GM12878 (cell line): Measurements from ENCODE around the gene UIMC1. TPM values are rescaled to one million over a fixed set of nuclear protein-coding genes. Genes with fewer than 3 reads are reported as not detected.
"Not testable (repeated sequence)": the region's sequence is repeated elsewhere in the genome, so short reads cannot be mapped to it uniquely, and the experiment has no call there.

Source experiments
- ATAC-seq: fragments of 200-7000 bp; cut with Tn5 transposase; 3 replicates; pipeline ENCODE4 v1.9.1; 2020; ENCODE audit warnings: mild to moderate bottlenecking, moderate library complexity
- BruUV-seq: library from RNA; stranded (reverse); fragments of 400-500 nt; replicated peaks from 2 replicates; lab custom pipeline; 2021; lab: Mats Ljungman, UMichigan
- CTCF ChIA-PET: fragments of 300-600 bp; sonication (Branson Sonifier 250); formaldehyde crosslinking; extraction: SDS; loops from one replicate; lab custom pipeline; 2021; ENCODE audit warnings: inconsistent platforms; lab: Yijun Ruan, JAX
- POLR2A ChIA-PET: fragments of 350-600 bp; formaldehyde crosslinking; extraction: SDS; loops from one replicate; lab custom pipeline; 2021; ENCODE audit warnings: inconsistent platforms; lab: Charles Lee
- RAD21 ChIA-PET: fragments of 300-600 bp; sonication (Branson Sonifier 250); formaldehyde crosslinking; loops from one replicate; lab custom pipeline; 2023; ENCODE audit warnings: antibody characterized with exemption; ENCODE audit not compliant: unreplicated experiment; lab: Charles Lee
- SMC1A ChIA-PET: fragments of 300-600 bp; sonication (Branson Sonifier 250); formaldehyde crosslinking; loops from one replicate; lab custom pipeline; 2023; ENCODE audit not compliant: unreplicated experiment, uncharacterized antibody; lab: Charles Lee
- DNase-seq: peaks from one replicate; pipeline ENCODE4 v3.0.0-alpha.2; 2011; ENCODE audit warnings: low read depth, low spot score
- FAIRE-seq: peaks from 3 replicates; lab custom pipeline; 2011; peaks lifted over from hg19 to GRCh38; lab: Jason Lieb, UNC
- H2AFZ ChIP-seq: 2 replicates; pipeline ENCODE4 v1.6.0; 2011; ENCODE audit warnings: low read depth, low read length, control low read depth; ENCODE audit not compliant: control insufficient read depth
- H3K27ac ChIP-seq: 2 replicates; pipeline ENCODE4 v1.5.1; 2011; ENCODE audit warnings: control low read depth; ENCODE audit not compliant: control insufficient read depth, insufficient read depth
- H3K27me3 ChIP-seq, 2 experiments: replicated peaks in 1 of 2; 2 replicates each; pipeline versions ENCODE4 v1.6.0 to v1.6.1; 2011; ENCODE audit warnings: low read length in 1 of 2; ENCODE audit not compliant: control insufficient read depth in 2 of 2, insufficient read depth in 2 of 2
- H3K36me3 ChIP-seq, 2 experiments: 2 replicates each; pipeline ENCODE4 v1.5.1; 2011; ENCODE audit warnings: low read length in 1 of 2; ENCODE audit not compliant: control insufficient read depth in 2 of 2, insufficient read depth in 2 of 2
- H3K4me1 ChIP-seq: 2 replicates; pipeline ENCODE4 v1.6.1; 2011; ENCODE audit warnings: mild to moderate bottlenecking, low read length, moderate library complexity, mixed read lengths; ENCODE audit not compliant: control insufficient read depth, insufficient read depth
- H3K4me2 ChIP-seq: 2 replicates; pipeline ENCODE4 v1.6.0; 2011; ENCODE audit warnings: control low read depth; ENCODE audit not compliant: control insufficient read depth, insufficient read depth
- H3K4me3 ChIP-seq: fragments of 200-600 bp; sonication (generic); 2 replicates; pipeline ENCODE4 v1.5.1; 2016
- H3K79me2 ChIP-seq: 2 replicates; pipeline ENCODE4 v1.6.0; 2011; ENCODE audit warnings: low read length; ENCODE audit not compliant: control insufficient read depth, insufficient read depth
- H3K9ac ChIP-seq: 2 replicates; pipeline ENCODE4 v1.8.0; 2011; ENCODE audit warnings: low read length, control low read depth, mixed read lengths; ENCODE audit not compliant: control insufficient read depth, insufficient read depth
- H3K9me3 ChIP-seq: replicated peaks from 3 replicates; pipeline ENCODE4 v1.5.1; 2011; ENCODE audit warnings: mild to moderate bottlenecking, low read length; ENCODE audit not compliant: control insufficient read depth, insufficient read depth
- H4K20me1 ChIP-seq: 2 replicates; pipeline ENCODE4 v1.6.0; 2011; ENCODE audit not compliant: control insufficient read depth, insufficient read depth
- BHLHE40 ChIP-seq, 2 experiments: fragments of 450-650 bp in 1 of 2; IDR thresholded peaks; 2 replicates each; pipeline ENCODE4 v1.6.1; 2011 to 2017; ENCODE audit warnings: low read depth in 2 of 2, borderline replicate concordance in 1 of 2, improper control_type of control experiment in 1 of 2, low read length in 1 of 2, mild to moderate bottlenecking in 1 of 2
- CEBPZ ChIP-seq: fragments of 150-350 bp; IDR thresholded peaks from 2 replicates; pipeline ENCODE4 v1.6.1; 2016; ENCODE audit warnings: low read depth, low read length
- EGR1 ChIP-seq, 2 experiments: IDR thresholded peaks; 1 replicate in 1 of 2; 2 replicates in 1 of 2; pipeline ENCODE4 v1.6.1; 2011 to 2012; ENCODE audit warnings: low read depth in 2 of 2, low read length in 2 of 2, borderline replicate concordance in 1 of 2, mild to moderate bottlenecking in 1 of 2, moderate library complexity in 1 of 2
- MLLT1 ChIP-seq: fragments of 450-650 bp; IDR thresholded peaks from 2 replicates; pipeline ENCODE4 v1.6.1; 2016; ENCODE audit warnings: mild to moderate bottlenecking
- NFYB ChIP-seq: IDR thresholded peaks from 2 replicates; pipeline ENCODE4 v1.6.1; 2011; ENCODE audit warnings: low read depth, mild to moderate bottlenecking, low read length, improper control_type of control experiment, moderate library complexity; ENCODE audit not compliant: insufficient read depth
- POLR2AphosphoS5 ChIP-seq: IDR thresholded peaks from 2 replicates; pipeline ENCODE4 v1.6.1; 2011; ENCODE audit warnings: mild to moderate bottlenecking, low read length, inconsistent platforms
- YY1 ChIP-seq: IDR thresholded peaks from 2 replicates; pipeline ENCODE4 v1.6.1; 2011; ENCODE audit warnings: low read depth, mild to moderate bottlenecking, low read length
- WGBS: methylation state at CpG from one replicate; pipeline ENCODE4 v1.1.6; 2016; ENCODE audit warnings: low lambda C conversion rate; ENCODE audit not compliant: insufficient replicate concordance, insufficient coverage; ENCODE audit errors: missing lambda C conversion rate; 5-methylcytosine and 5-hydroxymethylcytosine counted together
- in situ Hi-C: fragments of 300-500 bp; cut with MboI; formaldehyde crosslinking; loops from 9 replicates; pipeline ENCODE4 v1.14.3; 2018; ENCODE audit warnings: mixed read lengths
- intact Hi-C: fragments of 100-400 bp; cut with micrococcal nuclease; formaldehyde crosslinking; loops from one replicate; pipeline ENCODE4 v1.14.2; 2022; ENCODE audit not compliant: unreplicated experiment
- polyA plus RNA-seq, 11 experiments: library from polyadenylated mRNA; depleted of rRNA in 4 of 11; unstranded in 6 of 11; stranded (reverse) in 5 of 11; fragments of >200 nt; fragmentation: Nextera tagmentation in 4 of 11; fragmentation: Illumina TruSeq in 1 of 11; extraction: Ambion mirVana in 4 of 11; extraction: Trizol in 1 of 11; gene quantifications; 1 replicate in 1 of 11; 2 replicates in 10 of 11; pipeline versions ENCODE4 v1.2.1 to v1.2.3, GENCODE V29; 2011 to 2016; ENCODE audit warnings: inconsistent platforms in 2 of 11, missing spikeins in 2 of 11, low read depth in 1 of 11
- total RNA-seq, 4 experiments: library from RNA; depleted of rRNA in 3 of 4; stranded (reverse); fragments of >200 nt in 3 of 4; fragmentation: Illumina TruSeq in 1 of 4; extraction: Trizol in 1 of 4; gene quantifications; 2 replicates each; pipeline versions ENCODE4 v1.2.1 to v1.2.3, GENCODE V29; 2013 to 2021

Gene UIMC1
- total and polyA plus RNA-seq, 10 of the 15 experiments (the other 5 are each of a cell fraction or from before 2014, with no cell fraction given): 16.2 to 51.4 (median 32.7) TPM

- peaks cover 82% of the 10 kb centered on the region for H3K79me2 ChIP-seq
- no peak overlapping the region for H2AFZ ChIP-seq
- 0 out of 2 replicates have a peak, but pooled peaks have one; percentile 7 for TF ChIP-seq MLLT1
- no peak for TF ChIP-seq EGR1 (IDR thresholded peaks at IDR 0.05; ENCODE audit: borderline replicate concordance in 1 of 2, low read depth in 2 of 2, low read length in 2 of 2)
- no peak for TF ChIP-seq NFYB
- TF ChIP-seq CEBPZ: no peak
- peak; percentile 20 to 41; a peak in 1 of 4 replicates for TF ChIP-seq BHLHE40 (IDR thresholded peaks at IDR 0.05; ENCODE audit: borderline replicate concordance in 1 of 2, low read depth in 2 of 2, low read length in 1 of 2)
- TF ChIP-seq POLR2AphosphoS5: no peak
- no peak for TF ChIP-seq YY1
- TF ChIP-seq, all 136 proteins: peak for 2
- ChIA-PET POLR2A (interaction anchor here (0.9 to 1.1 kb wide), 3 partner anchors 14 to 21 kb away, joined by 4 to 7 read pairs (median 4); no protein-coding TSS in a partner anchor), CTCF (interaction anchor here (0.8 to 4.9 kb wide), 8 partner anchors 8 to 343 kb away, joined by 3 to 40 read pairs (median 5); partner anchors contain the start of gene ZNF346), SMC1A (interaction anchor here (0.6 to 4.0 kb wide), 11 partner anchors 8 to 65 kb away, joined by 3 to 30 read pairs (median 4); partner anchors contain the start of gene ZNF346), RAD21 (interaction anchor here (1.2 to 3.0 kb wide), 3 partner anchors 9 to 23 kb away, joined by 5 to 10 read pairs (median 6); partner anchors contain the start of gene ZNF346)
- intact Hi-C loops: no loop called here
- Histone ChIP-seq H3K27ac (peak overlapping the region; percentile 18; the same call in 1 of the 2 replicates), H3K4me2 (peak overlapping the region; percentile 79), H4K20me1 (0 out of 2 replicates have a peak, but pooled peaks cover 2% of the 10 kb centered on the region), H3K36me3 (no peaks in the 10 kb centered on the region), H3K4me1 (peaks cover 4% of the 10 kb centered on the region), H3K27me3 (no peaks in the 10 kb centered on the region), H3K9me3 (no peaks in the 10 kb centered on the region), H3K9ac (no peak overlapping the region; the same call in 1 of the 2 replicates), H3K4me3 (peak overlapping the region; percentile 59; the same call in 1 of the 2 replicates)
- WGBS: 75% methylated on average over 5 of the region's 5 CpGs
- BruUV-seq: no TSS peak
- DNase-seq: no peak
- ATAC-seq: no peak
- in situ Hi-C loops: no loop called here
- peak; percentile 65 for FAIRE-seq
Measured at GRCh38 chr5:177003649-177004048, 2.9 kb downstream of the UIMC1 start.

DNA sequence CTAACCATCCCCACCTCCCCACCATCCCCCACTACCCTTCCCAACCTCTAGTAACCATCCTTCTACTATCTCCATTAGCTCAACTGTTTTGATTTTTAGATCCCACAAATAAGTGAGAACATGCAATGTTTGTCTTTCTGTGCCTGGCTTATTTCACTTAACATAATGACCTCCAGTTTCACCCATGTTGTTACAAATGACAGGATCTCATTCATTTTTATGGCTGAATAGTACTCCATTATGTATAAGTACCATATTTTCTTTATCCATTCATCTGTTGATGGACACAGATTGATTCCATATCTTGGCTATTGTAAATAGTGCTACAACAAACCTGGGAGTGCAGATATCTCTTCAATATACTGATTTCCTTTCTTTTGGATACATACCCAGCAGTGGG lies 7.1 kb downstream of the UIMC1 start:
- RAD21 ChIA-PET, SMC1A ChIA-PET: not testable (repeated sequence)
- POLR2A ChIA-PET: interaction anchor here (0.6 kb wide), 1 partner anchor 98 kb away, joined by 3 read pairs; no protein-coding TSS in a partner anchor

More for the DNA sequence above, 7.1 kb downstream of the UIMC1 start:
- H3K79me2 ChIP-seq: peaks cover 94% of the 10 kb centered on the region
- BruUV-seq, H3K9ac ChIP-seq, H3K4me3 ChIP-seq, H3K4me2 ChIP-seq, in situ Hi-C loops, H2AFZ ChIP-seq, ATAC-seq, DNase-seq, H3K36me3 ChIP-seq, H3K9me3 ChIP-seq, FAIRE-seq, H4K20me1 ChIP-seq, intact Hi-C loops, H3K27me3 ChIP-seq, H3K27ac ChIP-seq, CTCF ChIA-PET: not testable (repeated sequence)
- peaks cover 35% of the 10 kb centered on the region for H3K4me1 ChIP-seq
